CD4-positive, alpha-beta T cell (primary cell): Measurements from ENCODE around the gene TMEM63C. TPM values are rescaled to one million over a fixed set of nuclear protein-coding genes. Genes with fewer than 3 reads are reported as not detected.

Experiments used
- ATAC-seq: fragments of 200-7000 bp; cut with Tn5 transposase; one replicate; pipeline ENCODE4 v1.10.0; 2022; ENCODE audit warnings: mild to moderate bottlenecking; ENCODE audit not compliant: poor library complexity
- CTCF ChIA-PET: fragments of 350-600 bp; sonication (Branson Sonifier 250); formaldehyde crosslinking; loops from one replicate; lab custom pipeline; 2021; ENCODE audit warnings: antibody characterized with exemption, inconsistent platforms; lab: Charles Lee
- POLR2A ChIA-PET: fragments of 350-600 bp; sonication (Branson Sonifier 250); formaldehyde crosslinking; loops from one replicate; lab custom pipeline; 2021; ENCODE audit warnings: antibody characterized with exemption, inconsistent platforms; lab: Charles Lee
- DNase-seq, 14 experiments: peaks; one replicate each; pipeline ENCODE4 v3.0.0-alpha.2; 2013 to 2020; ENCODE audit warnings: mixed read lengths in 2 of 14
- H3K27ac ChIP-seq, 2 donors: one replicate each; pipeline versions ENCODE4 v1.5.1 to v1.7.0; 2013; ENCODE audit warnings: low read length in 2 of 2, low read depth in 1 of 2, mild to moderate bottlenecking in 1 of 2
- H3K27me3 ChIP-seq, 2 experiments: 1 replicate in 1 of 2; 2 replicates in 1 of 2; pipeline versions ENCODE4 v1.6.1 to v1.7.0; 2013; ENCODE audit warnings: low read length in 2 of 2, control low read depth in 1 of 2, mild to moderate bottlenecking in 1 of 2, moderate library complexity in 1 of 2; ENCODE audit not compliant: insufficient read depth in 2 of 2, control insufficient read depth in 1 of 2
- H3K36me3 ChIP-seq: one replicate; pipeline ENCODE4 v1.6.1; 2013; ENCODE audit warnings: low read length, control low read depth; ENCODE audit not compliant: insufficient read depth
- H3K4me1 ChIP-seq: one replicate; pipeline ENCODE4 v1.6.1; 2013; ENCODE audit warnings: low read length, control low read depth; ENCODE audit not compliant: insufficient read depth
- H3K4me3 ChIP-seq: one replicate; pipeline ENCODE4 v1.5.1; 2013; ENCODE audit warnings: mild to moderate bottlenecking, low read length, moderate library complexity
- H3K9me3 ChIP-seq, 2 experiments: 1 replicate in 1 of 2; 2 replicates in 1 of 2; pipeline versions ENCODE4 v1.6.1 to v1.7.0; 2013; ENCODE audit warnings: low read length in 2 of 2, mild to moderate bottlenecking in 2 of 2, control low read depth in 1 of 2, moderate library complexity in 1 of 2; ENCODE audit not compliant: control insufficient read depth in 1 of 2, insufficient read depth in 1 of 2
- H3K27ac Mint-ChIP-seq: one replicate; pipeline ENCODE4 v1.8.0; 2020; ENCODE audit warnings: mixed read lengths
- H3K27me3 Mint-ChIP-seq: one replicate; pipeline ENCODE4 v1.8.0; 2021; ENCODE audit warnings: mixed read lengths
- H3K36me3 Mint-ChIP-seq: one replicate; pipeline ENCODE4 v1.8.0; 2021; ENCODE audit warnings: low read depth, mixed read lengths
- H3K4me1 Mint-ChIP-seq: one replicate; pipeline ENCODE4 v1.8.0; 2021; ENCODE audit warnings: low read depth, mixed read lengths
- H3K4me3 Mint-ChIP-seq: one replicate; pipeline ENCODE4 v1.8.0; 2020; ENCODE audit warnings: mild to moderate bottlenecking, mixed read lengths
- H3K9me3 Mint-ChIP-seq: one replicate; pipeline ENCODE4 v1.8.0; 2020; ENCODE audit warnings: mixed read lengths
- intact Hi-C, 2 experiments: fragments of 100-400 bp; cut with DNase I in 1 of 2; cut with micrococcal nuclease in 1 of 2; formaldehyde crosslinking; loops; one replicate each; pipeline versions ENCODE4 v1.15.1 to v1.9.0; 2023 to 2025; cut with DNase I, micrococcal nuclease
- total RNA-seq, 174 experiments: library from RNA in 2 of 174; stranded (reverse) in 2 of 174; gene quantifications; one replicate each; pipeline ENCODE4 v1.2.3 and lab custom pipeline; 2021 to 2026
- TF ChIP-seq, protein P1 (sequence below): fragments of 200-600 bp; IDR thresholded peaks from one replicate; pipeline ENCODE4 v1.8.0; 2022; ENCODE audit warnings: antibody characterized with exemption, mild to moderate bottlenecking

Gene TMEM63C
- total RNA-seq, 2 experiments from 2014 or later: 0.58 to 0.89 TPM

DNA sequence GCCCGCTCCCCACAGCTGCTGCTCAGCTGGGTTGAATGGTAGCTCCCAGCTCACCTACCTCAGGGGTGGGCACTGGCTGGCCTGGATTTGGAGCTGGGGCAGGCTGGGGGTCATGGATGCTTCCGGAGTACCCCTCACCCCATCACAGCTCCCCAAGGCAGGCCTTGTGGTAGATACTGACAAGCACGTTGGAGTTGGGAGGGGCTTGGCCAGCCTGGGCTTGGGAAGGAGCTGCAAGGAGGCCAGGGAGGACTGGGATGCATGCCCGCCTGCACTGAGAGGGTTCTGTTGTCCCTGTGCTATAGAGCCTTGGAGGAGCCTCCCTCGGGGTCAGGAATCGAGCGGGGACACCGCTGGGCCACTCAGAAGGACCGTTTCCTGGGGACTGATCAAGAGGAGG lies 14.2 kb downstream of the TMEM63C start:
- TF ChIP-seq, protein P1, sequence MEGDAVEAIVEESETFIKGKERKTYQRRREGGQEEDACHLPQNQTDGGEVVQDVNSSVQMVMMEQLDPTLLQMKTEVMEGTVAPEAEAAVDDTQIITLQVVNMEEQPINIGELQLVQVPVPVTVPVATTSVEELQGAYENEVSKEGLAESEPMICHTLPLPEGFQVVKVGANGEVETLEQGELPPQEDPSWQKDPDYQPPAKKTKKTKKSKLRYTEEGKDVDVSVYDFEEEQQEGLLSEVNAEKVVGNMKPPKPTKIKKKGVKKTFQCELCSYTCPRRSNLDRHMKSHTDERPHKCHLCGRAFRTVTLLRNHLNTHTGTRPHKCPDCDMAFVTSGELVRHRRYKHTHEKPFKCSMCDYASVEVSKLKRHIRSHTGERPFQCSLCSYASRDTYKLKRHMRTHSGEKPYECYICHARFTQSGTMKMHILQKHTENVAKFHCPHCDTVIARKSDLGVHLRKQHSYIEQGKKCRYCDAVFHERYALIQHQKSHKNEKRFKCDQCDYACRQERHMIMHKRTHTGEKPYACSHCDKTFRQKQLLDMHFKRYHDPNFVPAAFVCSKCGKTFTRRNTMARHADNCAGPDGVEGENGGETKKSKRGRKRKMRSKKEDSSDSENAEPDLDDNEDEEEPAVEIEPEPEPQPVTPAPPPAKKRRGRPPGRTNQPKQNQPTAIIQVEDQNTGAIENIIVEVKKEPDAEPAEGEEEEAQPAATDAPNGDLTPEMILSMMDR: no peak
- H3K4me3 Mint-ChIP-seq: no peak overlapping the region
- no peaks in the 10 kb centered on the region for H3K4me1 Mint-ChIP-seq
- intact Hi-C loops: no loop called here
- H3K4me1 ChIP-seq: no peaks in the 10 kb centered on the region
- ChIA-PET POLR2A (no interaction called here), CTCF (no interaction called here)
- H3K4me3 ChIP-seq: no peak overlapping the region
- peaks cover 17% of the 10 kb centered on the region for H3K27me3 Mint-ChIP-seq
- H3K27me3 ChIP-seq: peaks cover 4 to 5% of the 10 kb centered on the region in 2 experiments
- DNase-seq (no peak), ATAC-seq (no peak)
- H3K9me3 ChIP-seq: peaks cover 0 to 4% of the 10 kb centered on the region in 2 experiments
- H3K36me3 Mint-ChIP-seq: no peaks in the 10 kb centered on the region
- H3K36me3 ChIP-seq: no peaks in the 10 kb centered on the region
- H3K27ac ChIP-seq: no peak overlapping the region
- no peak overlapping the region for H3K27ac Mint-ChIP-seq
- no peaks in the 10 kb centered on the region for H3K9me3 Mint-ChIP-seq

- Mint-ChIP-seq H3K4me3 (no peak overlapping the region), H3K9me3 (no peaks in the 10 kb centered on the region), H3K27me3 (peaks cover 35% of the 10 kb centered on the region), H3K36me3 (no peaks in the 10 kb centered on the region), H3K27ac (no peak overlapping the region), H3K4me1 (no peaks in the 10 kb centered on the region)
- peaks cover 0 to 4% of the 10 kb centered on the region in 2 experiments for H3K9me3 ChIP-seq
- peaks cover 0 to 5% of the 10 kb centered on the region in 2 experiments for H3K27me3 ChIP-seq
- DNase-seq: no peak
- TF ChIP-seq, protein P1: no peak
- no peak overlapping the region for H3K4me3 ChIP-seq
- intact Hi-C loops: no loop called here
- ChIA-PET POLR2A (no interaction called here), CTCF (no interaction called here)
- no peak for ATAC-seq
- H3K36me3 ChIP-seq: no peaks in the 10 kb centered on the region
- no peak overlapping the region for H3K27ac ChIP-seq
- H3K4me1 ChIP-seq: no peaks in the 10 kb centered on the region
These were observed 16.4 kb downstream of the TMEM63C start for GRCh38 chr14:77197988-77198387.

- no peak overlapping the region for H3K27ac Mint-ChIP-seq
- DNase-seq: no peak
- TF ChIP-seq, protein P1: no peak
- no peaks in the 10 kb centered on the region for H3K36me3 ChIP-seq
- H3K36me3 Mint-ChIP-seq: no peaks in the 10 kb centered on the region
- H3K27me3 ChIP-seq: peaks cover 0 to 5% of the 10 kb centered on the region in 2 experiments
- H3K4me1 Mint-ChIP-seq: no peaks in the 10 kb centered on the region
- H3K4me3 Mint-ChIP-seq: no peak overlapping the region
- ATAC-seq: no peak
- peaks cover 35% of the 10 kb centered on the region for H3K27me3 Mint-ChIP-seq
- no peaks in the 10 kb centered on the region for H3K9me3 Mint-ChIP-seq
- CTCF ChIA-PET: no interaction called here
- H3K27ac ChIP-seq: no peak overlapping the region
- no peak overlapping the region for H3K4me3 ChIP-seq
- no peaks in the 10 kb centered on the region for H3K4me1 ChIP-seq
- intact Hi-C loops: no loop called here
- POLR2A ChIA-PET: no interaction called here
- peaks cover 0 to 4% of the 10 kb centered on the region in 2 experiments for H3K9me3 ChIP-seq
These were observed 17.0 kb downstream of the TMEM63C start for GRCh38 chr14:77198561-77198960.
